Tongue (tissue), 2 donors: ENCODE measurements around the gene MORN5. TPM values are rescaled to one million over a fixed set of nuclear protein-coding genes. Genes with fewer than 3 reads are reported as not detected.
A peak's percentile ranks its signal among the peaks of the same experiment; 100 is the strongest.

Experiments
- DNase-seq: peaks from one replicate; pipeline ENCODE4 v3.0.0-alpha.2; 2015
- total RNA-seq: library from RNA; depleted of rRNA; stranded (reverse); fragments of >200 nt; gene quantifications from one replicate; pipeline ENCODE4 v1.2.3, GENCODE V29; 2014

Gene MORN5
- total RNA-seq, 1 donor from 2014 or later = not detected

DNA sequence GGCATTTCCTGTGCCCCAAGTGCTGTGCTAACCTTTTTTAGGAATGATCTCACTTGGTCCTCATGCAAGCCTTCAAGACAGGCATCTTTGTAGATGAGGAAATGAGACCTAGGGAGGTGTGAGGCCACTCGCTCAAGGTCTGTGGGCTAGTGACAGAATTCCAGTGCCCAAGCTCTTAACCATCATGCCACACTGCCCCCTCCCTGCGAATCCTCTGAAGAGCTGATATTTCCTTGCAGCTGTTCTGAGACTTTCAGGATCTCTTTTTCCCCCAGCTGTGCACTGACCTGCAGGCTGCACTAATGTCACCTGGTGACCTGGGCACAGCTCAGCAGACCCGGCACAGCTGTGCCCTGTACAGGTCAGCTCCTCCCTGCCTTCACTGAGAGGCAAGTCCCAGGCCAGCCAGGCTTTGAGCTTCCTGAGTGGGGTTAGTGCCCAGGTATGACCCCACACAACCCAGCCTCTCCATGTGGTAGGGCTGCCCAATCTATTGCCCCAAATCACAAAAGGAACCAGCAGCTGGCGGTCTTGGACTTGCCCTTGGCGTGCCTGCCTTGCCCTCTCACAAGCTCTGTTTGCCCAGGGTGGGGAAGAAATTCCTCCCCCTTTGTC, 32.7 kb downstream of the MORN5 start:
- DNase-seq = no peak

DNA sequence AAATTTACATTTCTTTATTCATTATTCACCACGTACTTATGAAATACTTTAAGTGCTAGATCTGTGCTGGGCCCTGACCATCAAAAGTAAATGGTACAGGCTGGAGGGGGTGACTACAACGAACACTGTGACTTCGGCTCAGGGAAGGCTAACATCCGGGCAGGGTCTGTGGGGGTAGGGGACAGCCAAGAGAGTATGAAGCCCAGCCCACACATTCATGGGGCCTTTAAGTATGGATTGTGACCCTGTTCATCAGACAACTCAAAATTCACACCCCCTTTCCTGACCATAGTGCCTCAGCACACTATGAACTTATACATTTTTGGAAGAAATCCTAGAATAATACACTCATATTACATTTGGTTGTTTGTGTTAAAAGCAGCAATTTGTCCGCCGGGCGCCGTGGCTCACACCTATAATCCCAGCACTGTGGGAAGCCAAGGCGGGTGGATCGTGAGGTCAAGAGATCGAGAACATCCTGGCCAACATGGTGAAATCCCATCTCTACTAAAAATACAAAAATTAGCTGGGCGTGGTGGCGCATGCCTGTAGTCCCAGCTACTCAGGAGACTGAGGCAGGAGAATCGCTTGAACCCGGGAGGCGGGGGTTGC, 33.3 kb downstream of the MORN5 start:
- DNase-seq = no peak

DNA sequence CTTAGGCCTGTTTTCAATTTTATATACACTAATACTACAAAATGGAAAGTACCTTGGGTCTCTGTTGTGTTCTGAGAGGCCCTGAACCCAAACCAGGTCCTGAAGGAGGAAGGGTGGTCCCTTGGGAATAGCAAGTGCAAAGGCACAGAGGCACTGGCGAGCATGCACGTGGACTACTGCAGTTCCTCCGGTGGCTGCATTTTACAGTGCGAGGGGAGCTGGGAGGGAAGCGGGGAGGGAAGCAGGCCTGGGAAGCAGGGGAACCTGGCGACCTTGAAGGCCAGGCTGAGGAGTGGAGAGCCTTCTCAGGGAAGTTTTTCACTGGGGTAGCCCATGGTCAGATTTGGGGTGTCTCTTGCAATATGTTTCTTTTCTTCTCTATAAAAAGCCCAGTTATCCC, 33.9 kb downstream of the MORN5 start:
- DNase-seq = no peak

DNA sequence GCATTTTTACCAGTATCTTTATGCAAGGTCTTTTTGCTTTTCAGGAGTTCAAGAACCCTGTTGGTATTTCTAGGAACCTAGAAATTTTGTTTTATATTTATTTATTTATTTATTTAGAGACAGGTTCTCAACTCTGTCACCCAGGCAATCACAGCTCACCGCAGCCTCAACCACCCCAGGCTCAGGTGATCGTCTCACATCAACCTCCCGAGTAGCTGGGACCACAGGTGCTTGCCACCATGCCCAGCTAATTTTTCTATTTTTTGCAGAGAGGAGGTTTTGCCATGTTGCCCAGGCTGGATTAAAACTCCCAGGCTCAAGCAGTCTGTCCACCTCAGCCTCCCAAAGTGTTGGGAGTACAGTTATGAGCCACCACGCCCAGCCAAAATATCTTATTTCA, 36.2 kb downstream of the MORN5 start:
- no peak for DNase-seq

DNA sequence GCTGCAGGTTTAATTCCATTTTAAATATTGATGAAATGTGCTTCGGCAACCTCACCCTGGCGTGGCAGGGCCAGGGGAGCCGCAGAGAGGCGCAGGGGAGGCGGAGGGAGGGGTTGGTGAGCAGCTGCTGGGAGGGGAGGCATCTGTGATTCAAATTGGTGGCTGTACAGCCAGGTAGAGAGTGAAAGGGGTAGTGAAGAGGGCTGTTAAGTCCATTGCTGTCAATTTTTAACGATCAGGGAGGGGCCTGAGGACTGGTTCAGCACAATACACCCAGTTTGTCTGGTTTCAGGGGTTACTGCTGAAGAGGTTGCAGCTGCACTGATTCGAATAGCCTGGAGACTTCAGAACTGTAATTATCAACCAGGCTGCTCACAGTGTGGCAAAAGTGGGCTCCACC, 37.7 kb downstream of the MORN5 start:
- DNase-seq = no peak

DNA sequence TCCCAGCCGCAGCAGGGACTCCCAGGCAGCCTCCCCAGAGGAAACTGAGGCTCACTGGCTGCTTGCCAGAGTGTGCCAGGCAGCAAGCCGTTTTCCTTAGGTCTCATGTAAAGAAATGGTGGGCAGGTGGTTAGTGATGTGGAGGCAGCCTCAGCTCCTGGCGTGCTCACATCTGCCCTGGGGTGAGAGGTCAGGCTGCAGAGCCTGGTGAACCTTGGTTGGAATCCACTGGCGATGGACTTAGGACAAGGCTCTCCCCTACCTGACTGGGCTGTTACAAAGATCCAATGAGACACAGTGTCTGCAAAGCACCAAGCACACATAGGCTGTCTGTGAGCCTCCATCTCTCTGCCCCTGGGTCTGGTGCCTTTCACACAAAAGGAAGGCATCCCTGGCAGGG, 38.2 kb downstream of the MORN5 start:
- no peak for DNase-seq

DNA sequence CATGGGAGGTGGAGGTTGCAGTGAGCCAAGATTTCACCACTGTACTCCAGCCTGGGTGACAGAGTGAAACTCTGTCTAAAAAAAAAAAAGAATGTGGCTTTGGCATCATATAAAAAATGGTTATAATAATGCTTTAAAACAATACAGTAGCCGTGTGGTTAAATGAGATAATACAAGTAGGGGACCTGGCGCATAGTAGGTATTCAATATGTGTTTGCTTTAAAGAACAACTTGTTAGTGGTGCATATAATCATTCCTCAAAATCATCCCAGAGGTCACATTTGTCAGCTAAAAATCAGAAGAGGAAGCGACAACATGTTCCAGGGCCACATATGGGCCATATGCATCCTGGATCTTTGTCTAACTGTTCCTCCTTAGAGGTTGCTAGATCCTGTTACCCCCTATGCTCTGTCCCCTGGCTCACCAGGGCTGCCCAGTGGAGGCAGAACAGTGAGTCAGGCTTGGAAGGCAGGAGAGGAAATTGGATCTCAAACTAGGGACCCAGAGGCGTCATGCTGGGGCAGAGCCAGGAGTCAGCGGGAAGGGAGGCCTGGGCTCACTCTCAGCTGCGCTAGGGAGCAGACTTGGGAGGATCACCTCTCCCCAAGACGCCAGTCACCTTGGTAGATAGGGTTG, 41.4 kb downstream of the MORN5 start:
- DNase-seq = peak; percentile 46

DNA sequence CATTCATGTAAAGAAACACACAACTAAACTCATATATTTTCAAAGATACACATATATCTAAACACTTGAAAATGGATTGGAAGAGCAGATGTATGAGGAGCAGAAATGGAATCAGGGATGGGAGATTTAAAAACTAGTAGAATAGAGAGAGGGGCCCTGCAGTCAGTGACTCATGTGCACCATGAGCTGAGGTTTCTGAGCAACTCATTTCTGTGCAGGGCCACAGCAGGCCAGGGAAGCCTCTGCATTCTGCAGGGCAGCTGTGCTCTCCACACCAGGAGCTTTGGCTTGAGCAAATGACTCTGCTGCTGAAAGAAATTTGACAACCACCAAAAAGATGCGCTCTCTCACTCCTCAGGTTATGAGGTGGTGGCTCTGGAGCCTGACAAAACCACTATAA, 41.9 kb downstream of the MORN5 start:
- DNase-seq = no peak

DNA sequence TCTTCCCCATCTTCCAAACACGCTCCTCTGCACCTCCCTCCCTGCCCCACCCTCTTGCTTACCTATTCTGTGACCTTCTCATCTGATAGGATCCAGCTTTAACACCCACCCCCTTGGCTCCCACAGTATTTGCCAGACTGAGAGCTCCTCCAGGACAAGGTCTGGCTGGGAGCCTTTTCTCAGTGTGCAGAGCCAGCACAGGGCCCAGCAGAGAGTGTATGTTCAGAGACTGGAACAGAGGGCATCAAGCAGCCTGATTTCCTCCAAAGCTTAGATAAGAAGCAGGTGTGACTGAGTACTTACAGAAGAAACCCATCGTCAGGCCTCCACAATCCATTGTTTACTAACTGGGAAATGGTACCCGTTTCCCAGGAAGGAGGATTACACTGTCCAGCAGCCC, 42.4 kb downstream of the MORN5 start:
- no peak for DNase-seq

DNA sequence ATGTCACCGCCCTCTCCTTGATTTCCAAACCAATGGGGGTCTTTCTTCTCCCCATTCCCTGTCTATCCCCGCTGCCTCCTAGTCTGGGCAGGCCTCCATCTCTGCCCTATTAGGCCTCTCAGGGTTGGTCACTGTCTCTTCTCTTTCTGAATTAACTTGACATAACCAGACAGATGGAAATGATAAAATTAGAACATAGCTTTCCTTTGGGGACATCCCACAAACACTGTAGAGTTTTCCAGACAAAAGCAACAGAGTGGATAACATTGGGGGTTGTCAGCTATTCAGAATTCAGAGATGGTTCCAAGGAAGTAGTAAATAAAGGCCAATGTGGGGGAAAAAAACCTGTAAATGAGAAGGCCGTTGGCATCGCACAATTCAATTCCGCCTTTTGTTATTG, 44.3 kb downstream of the MORN5 start:
- peak; percentile 63 for DNase-seq

DNA sequence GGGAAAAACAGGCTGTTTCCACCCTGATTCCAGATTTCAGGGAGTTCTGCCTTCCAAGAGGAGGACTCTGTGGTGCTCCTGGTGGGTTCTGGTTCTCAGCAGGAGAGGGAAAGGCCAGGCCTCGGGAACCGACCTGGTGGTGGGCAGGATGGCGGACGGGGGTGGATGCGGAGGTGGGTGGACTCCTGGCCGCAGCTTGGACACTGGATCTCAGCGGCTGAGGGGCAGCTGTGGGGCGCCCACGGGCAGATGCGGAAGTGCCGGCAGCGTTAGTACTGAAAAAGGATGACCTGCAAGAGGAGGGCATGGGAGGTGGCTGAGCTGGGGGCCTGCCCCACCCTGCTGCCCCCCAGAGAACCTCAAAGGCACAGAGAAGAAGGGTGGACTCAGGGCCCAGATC, 44.8 kb downstream of the MORN5 start:
- DNase-seq = no peak

DNA sequence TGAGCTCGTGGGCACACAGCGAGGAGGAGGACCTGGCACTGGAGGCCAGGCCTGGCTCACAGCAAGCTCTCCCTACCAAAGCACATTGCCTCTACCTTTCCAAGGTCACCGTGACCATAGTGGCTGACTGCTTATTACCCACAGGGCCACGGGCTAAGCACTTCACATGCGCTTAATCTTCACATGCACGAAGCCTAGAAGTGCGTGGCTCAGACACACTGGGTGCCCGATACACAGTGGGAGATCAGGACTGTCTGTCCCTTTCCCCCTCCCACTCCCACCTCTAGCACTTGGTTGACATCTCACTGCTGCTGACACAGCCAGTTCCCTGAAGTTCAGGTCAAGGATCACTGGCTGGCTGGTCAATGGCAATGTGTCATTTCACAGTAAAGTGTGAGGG, 45.5 kb downstream of the MORN5 start:
- no peak for DNase-seq

DNA sequence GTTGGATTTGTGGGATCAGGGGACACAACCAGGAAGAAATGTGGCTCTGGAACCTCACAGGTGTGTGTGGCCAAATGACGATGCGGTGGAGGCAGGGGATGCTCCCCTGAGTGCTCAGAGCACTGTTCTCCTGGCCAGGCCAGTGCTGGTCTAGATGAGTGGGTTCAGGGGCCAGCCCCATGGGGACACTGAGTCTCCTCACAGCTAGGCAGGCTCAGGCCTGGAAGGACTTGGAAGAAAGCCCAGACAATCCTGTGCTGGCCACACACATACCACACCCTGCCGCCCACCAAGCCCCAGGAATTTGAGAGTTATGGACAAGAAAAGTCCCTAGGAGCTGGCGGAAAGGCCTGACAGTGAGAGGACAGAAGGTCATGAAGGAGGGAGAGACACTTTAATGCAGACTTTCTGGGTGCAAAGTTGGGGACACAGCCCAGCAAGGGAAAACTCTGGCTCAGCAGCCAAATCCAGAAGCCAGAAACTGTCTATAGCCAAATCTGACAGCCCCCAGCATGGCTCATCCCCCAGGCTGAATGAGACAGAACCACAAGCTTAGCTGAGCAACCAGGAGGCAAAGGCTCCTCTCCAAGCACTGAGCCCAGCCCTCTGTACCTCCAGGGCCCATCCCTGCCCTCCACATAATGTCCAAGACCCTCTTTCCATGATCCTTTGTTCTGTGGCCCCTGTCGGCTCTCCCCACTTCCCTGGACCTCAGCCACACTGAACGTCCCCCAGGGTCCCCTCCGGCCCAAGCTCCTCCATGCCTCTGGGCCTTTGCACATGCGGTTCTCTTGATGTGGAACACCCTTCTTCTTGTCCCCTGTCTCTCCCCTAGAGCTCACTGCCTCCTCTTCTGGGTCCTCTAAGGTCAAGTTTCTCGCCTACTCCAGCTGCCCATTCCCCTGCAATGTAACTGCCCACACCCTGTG, 46.7 kb downstream of the MORN5 start:
- DNase-seq = peak; percentile 47

DNA sequence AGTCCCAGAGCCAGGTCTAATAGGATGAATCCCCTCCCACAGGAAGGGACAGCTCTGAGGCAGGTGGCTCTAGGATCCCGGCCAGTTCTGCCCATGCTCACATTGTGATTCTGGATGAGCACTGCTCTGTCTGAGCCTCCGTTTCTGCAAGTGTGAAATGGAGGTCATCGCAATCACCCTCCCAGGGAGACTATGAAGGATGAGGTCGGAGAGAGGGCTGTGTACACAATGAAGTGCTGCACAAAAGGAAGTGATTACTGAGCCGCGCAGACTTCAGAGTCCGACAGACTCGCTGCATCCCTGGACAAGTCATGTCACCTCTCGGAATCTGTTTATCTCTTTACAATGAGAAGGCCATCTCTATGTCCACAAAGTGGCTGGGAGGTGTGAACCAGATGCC, 47.4 kb downstream of the MORN5 start:
- no peak for DNase-seq

DNA sequence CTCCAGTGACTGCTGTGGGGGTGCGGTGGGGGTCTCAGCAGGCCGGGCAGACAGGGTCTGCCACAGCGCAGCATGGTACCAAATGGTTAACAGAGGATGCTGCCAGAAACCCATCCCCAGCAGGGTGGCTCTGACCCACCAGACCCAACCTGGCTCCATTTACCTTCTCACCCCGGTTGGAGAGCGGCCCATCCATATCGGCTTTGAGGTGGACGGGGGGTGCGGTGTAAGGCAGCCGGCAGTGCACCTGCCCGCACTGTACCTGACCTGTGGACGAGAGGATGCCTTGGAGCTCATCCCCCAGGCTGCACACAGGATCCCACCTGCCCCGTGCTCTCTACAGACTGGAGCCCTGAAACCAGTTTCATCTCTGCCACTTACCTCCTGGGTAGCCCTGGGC, 49.7 kb downstream of the MORN5 start:
- DNase-seq = no peak

DNA sequence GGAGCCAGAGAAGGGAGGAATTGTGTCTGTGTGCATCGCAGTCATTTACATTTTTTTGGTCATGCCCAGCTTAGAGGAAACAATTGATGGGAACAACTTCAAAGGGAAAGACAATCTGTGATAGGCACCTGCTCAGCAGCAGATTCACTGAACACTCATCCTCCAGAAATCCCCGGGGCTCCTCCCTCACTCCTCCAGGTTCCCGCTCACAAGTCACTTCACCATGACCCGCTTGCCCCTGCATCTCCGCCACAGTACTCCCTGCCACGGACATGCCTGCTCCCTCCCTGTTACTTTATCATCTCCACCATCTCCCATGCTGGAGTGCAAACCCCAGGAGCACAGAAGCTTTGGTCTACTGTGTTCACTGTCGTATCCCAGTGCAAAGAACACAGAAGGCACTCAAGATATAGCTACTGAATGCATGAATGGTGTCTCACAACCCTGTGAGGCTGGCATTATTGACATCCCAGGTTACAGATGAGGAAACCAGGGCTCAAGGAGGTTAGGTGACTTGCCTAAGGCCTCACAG, 52.8 kb downstream of the MORN5 start:
- no peak for DNase-seq

DNA sequence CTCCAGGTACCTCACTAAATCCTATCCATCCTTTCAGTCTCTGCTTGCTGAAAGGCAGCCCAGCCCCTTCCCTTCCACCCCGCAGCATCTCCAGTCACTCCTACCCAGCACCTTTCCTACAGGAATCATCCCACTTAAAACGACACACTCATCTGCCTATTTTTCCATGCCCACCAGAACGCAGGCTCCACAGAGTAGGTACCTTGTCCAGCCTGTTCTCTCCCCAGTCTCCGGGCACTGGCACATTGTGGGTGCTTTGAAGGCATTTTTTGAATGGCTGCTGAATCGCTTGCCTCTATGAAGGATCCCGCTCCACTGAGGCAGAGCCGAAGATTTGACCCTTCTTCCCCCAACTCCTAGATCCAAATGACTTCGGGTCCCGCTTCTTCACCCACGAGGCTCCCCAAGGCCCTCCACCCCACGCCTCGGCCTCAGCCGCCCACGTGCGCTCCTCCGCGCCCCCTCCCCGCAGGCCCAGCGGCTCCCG, 53.4 kb downstream of the MORN5 start:
- no peak for DNase-seq

DNA sequence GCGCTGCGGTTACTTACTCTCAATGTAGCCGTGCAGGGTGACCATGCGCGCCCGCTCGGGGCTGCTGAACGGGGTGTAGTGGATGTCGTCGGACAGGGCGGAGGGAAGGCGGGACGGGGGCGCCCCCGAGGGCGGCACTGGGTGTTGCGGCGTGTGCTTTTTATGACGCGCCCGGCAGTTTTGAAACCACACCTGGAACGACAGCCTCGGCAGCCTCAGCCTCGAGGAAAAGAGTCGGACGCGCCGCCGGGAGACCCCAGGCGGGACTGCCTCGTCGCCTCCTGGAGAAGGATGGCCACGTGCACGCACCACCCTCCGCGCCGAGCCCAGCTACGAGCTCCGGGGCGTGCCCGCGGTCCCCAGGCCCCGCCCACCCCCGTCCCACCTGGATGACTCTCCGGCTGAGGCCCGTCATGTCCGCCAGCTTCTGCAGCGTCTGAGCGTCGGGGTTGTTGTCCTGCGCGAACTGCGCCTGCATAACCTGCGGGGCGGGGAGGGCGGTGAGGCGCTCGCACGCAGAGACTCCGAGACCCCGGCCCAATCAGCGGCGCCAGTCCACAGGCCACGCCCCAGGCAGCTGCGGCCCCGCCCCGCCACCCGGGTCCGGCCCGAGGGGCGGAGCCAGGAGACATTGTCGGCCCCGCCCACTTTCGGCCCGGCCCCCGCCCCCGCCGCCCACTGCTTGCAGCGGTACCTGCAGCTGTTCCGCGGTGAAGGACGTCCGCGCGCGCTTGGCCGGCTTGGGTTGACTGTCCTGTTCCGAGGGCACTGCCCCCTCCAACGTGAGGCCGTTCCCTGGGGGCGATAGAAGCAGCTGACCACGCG, 54.1 kb downstream of the MORN5 start:
- peak; percentile 90 for DNase-seq

DNA sequence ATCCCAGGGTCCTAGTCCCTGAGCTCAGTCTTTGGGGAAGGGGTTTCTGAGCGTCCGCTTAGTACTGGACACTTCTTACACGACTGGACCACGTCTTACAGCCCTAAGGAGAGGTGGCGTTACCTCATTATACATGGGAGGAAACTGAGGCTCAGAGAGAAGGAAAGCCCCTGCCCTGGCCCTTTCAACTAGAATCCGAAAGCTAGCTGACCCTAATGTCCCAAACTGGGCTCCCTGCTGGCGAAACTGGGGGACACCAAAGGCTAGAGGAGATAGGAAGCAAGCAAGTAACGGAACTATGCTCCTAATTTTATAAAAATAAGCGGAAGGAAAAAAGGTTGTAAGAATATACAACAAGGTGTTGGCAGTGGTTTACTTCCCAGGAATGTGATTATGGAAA, 54.8 kb downstream of the MORN5 start:
- DNase-seq = no peak

DNA sequence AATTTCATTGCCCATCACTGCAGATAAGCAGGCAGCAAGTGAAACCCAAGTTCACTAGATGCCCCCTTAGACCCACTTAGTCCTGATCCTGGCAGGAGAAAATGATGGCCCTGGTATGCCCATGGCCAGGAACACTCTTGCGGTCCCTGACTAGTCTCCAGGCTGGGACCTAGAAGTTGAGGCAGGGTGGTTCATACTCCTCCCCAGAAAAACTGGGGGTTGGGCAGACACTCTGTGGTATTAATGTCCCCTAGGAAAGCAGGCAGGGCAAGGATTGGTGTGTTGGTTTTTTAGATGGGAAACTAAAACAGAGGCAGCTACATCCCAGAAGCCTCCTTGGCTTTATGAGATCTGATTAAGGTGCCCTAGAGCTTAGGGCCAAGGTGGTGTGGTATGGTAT, 56.0 kb downstream of the MORN5 start:
- DNase-seq = no peak

DNA sequence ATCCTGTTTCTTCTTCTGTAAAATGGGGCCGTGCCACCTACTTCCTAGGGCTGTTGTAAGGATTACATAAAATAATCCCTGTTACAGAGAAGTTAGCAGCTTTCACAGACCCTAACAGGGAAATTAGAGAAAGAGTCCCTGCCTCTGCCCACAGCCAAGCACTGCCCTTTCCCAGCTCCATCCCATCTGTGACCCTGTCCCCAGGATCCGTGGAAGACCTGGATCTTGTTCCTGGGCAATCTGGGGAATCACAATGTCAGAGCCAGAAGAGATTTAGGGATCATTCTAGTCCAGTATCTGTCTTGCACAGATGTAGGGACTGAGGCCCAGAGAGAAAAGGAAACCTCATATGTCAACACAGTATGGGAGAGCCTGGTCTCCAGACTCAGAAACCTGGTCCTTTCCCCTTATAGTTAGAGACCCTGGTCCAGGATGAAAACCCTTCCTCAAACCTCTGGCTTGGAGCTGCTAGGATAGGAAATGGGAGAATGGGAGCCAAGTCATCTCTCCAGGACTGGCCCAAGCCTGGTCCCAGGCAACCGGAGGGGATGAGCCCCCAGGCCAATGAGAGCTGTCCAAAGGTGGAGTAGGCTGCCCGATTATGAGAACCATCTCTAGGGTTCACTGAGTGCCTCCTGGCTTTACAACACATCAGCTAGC, 56.6 kb downstream of the MORN5 start:
- DNase-seq = no peak
